K562 (cell line): ENCODE results near the gene DST. TPM values are rescaled to one million over a fixed set of nuclear protein-coding genes. Genes with fewer than 3 reads are reported as not detected.

Experiments used
- BRCA1 ChIP-seq, 2 experiments: fragments of 450-650 bp in 1 of 2; sonication (generic) in 1 of 2; formaldehyde crosslinking in 1 of 2; IDR thresholded peaks; 2 replicates each; pipeline versions ENCODE4 v1.5.0 to v1.6.1; 2017 to 2020; ENCODE audit warnings: mild to moderate bottlenecking in 1 of 2, missing genetic modification reagents in 1 of 2
- BRD9 ChIP-seq: fragments of 450-650 bp; IDR thresholded peaks from 2 replicates; pipeline ENCODE4 v1.6.1; 2018; ENCODE audit warnings: low read depth; ENCODE audit not compliant: partially characterized antibody
- CBX8 ChIP-seq: fragments of 200-600 bp; sonication (generic); IDR thresholded peaks from 2 replicates; pipeline ENCODE4 v1.6.1; 2012; ENCODE audit warnings: borderline replicate concordance, mixed run types, low read depth, mild to moderate bottlenecking, moderate library complexity, mixed read lengths, low read length, control low read depth, inconsistent platforms; ENCODE audit not compliant: poor library complexity, severe bottlenecking; ENCODE audit errors: extremely low read depth
- CCAR2 ChIP-seq: fragments of 200-400 bp; formaldehyde crosslinking; IDR thresholded peaks from 2 replicates; pipeline ENCODE4 v1.6.1; 2017; ENCODE audit warnings: mild to moderate bottlenecking, low read depth, low read length
- EGR1 ChIP-seq: fragments of 450-650 bp; conservative IDR thresholded peaks from 2 replicates; pipeline ENCODE4 v1.6.1; 2017; ENCODE audit warnings: mild to moderate bottlenecking
- FOXK1 ChIP-seq: sonication (generic); formaldehyde crosslinking; IDR thresholded peaks from 2 replicates; pipeline ENCODE4 v1.8.0; 2022; ENCODE audit warnings: missing genetic modification reagents, mild to moderate bottlenecking, borderline replicate concordance
- HLTF ChIP-seq: fragments of 450-650 bp; IDR thresholded peaks from 2 replicates; pipeline ENCODE4 v1.6.1; 2016
- JUND ChIP-seq, 2 experiments: IDR thresholded peaks; 2 replicates in 1 of 2; 3 replicates in 1 of 2; pipeline ENCODE4 v1.6.1; 2011; ENCODE audit warnings: borderline replicate concordance in 2 of 2, low read depth in 2 of 2, low read length in 2 of 2, improper control_type of control experiment in 1 of 2, missing biosample characterization in 1 of 2, missing genetic modification characterization in 1 of 2, missing genetic modification reagents in 1 of 2
- KAT2B ChIP-seq: IDR thresholded peaks from one replicate; pipeline ENCODE4 v1.6.1; 2012; ENCODE audit warnings: low read depth, mild to moderate bottlenecking, control low read depth, inconsistent platforms, low read length, moderate library complexity
- KAT8 ChIP-seq: fragments of 450-650 bp; IDR thresholded peaks from 2 replicates; pipeline ENCODE4 v1.6.1; 2016; ENCODE audit warnings: low read depth, mild to moderate bottlenecking
- KDM2B ChIP-seq: fragments of 250-450 bp; sonication (Bioruptor Pico); IDR thresholded peaks from 2 replicates; pipeline ENCODE4 v1.8.0; 2021; ENCODE audit warnings: mild to moderate bottlenecking, moderate library complexity
- MAFG ChIP-seq: fragments of 450-650 bp; conservative IDR thresholded peaks from 2 replicates; pipeline ENCODE4 v1.6.1; 2016; ENCODE audit warnings: missing genetic modification characterization, missing compliant biosample characterization
- MIER1 ChIP-seq: fragments of 450-650 bp; IDR thresholded peaks from 2 replicates; pipeline ENCODE4 v1.6.1; 2016; ENCODE audit warnings: antibody characterized with exemption, mild to moderate bottlenecking, low read depth
- MLX ChIP-seq, 2 experiments: fragments of 450-650 bp in 1 of 2; sonication (generic) in 1 of 2; formaldehyde crosslinking; conservative IDR thresholded peaks; 2 replicates each; pipeline versions ENCODE4 v1.4.0 to v1.8.1; 2020 to 2022; ENCODE audit warnings: mild to moderate bottlenecking in 1 of 2, missing genetic modification reagents in 1 of 2
- NCOA1 ChIP-seq: fragments of 450-650 bp; IDR thresholded peaks from 2 replicates; pipeline ENCODE4 v1.6.1; 2016; ENCODE audit warnings: low read depth
- NELFE ChIP-seq: IDR thresholded peaks from 2 replicates; pipeline ENCODE4 v1.6.1; 2011; ENCODE audit warnings: mild to moderate bottlenecking; ENCODE audit not compliant: insufficient read depth, insufficient read length
- PTTG1 ChIP-seq: fragments of 450-650 bp; IDR thresholded peaks from 2 replicates; pipeline ENCODE4 v1.6.1; 2016; ENCODE audit warnings: low read depth, mild to moderate bottlenecking, missing genetic modification characterization, missing compliant biosample characterization
- RBM25 ChIP-seq: fragments of 200-400 bp; formaldehyde crosslinking; IDR thresholded peaks from 2 replicates; pipeline ENCODE4 v1.6.1; 2018; ENCODE audit warnings: low read length, low read depth, moderate library complexity; ENCODE audit not compliant: severe bottlenecking
- RBM34 ChIP-seq: fragments of 200-400 bp; formaldehyde crosslinking; IDR thresholded peaks from 2 replicates; pipeline ENCODE4 v1.6.1; 2018; ENCODE audit warnings: low read length, borderline replicate concordance; ENCODE audit not compliant: insufficient read depth
- SUPT5H ChIP-seq: fragments of 450-650 bp; IDR thresholded peaks from 2 replicates; pipeline ENCODE4 v1.6.1; 2016
- TBP ChIP-seq: optimal IDR thresholded peaks from 2 replicates; pipeline ENCODE3; 2011; ENCODE audit warnings: low read depth, low read length, improper control_type of control experiment
- XRCC3 ChIP-seq: fragments of 450-650 bp; IDR thresholded peaks from 2 replicates; pipeline ENCODE4 v1.6.1; 2017; ENCODE audit warnings: mild to moderate bottlenecking, moderate library complexity
- ZNF165 ChIP-seq: fragments of 250-450 bp; sonication (Bioruptor Pico); IDR thresholded peaks from 2 replicates; pipeline ENCODE4 v1.4.0; 2020; ENCODE audit warnings: borderline replicate concordance
- ZNF175 ChIP-seq: fragments of 200-800 bp; sonication (Bioruptor generic); IDR thresholded peaks from 2 replicates; pipeline ENCODE4 v1.6.1; 2016; ENCODE audit warnings: low read depth, mild to moderate bottlenecking, missing genetic modification characterization, missing compliant biosample characterization
- ZNF280A ChIP-seq: fragments of 450-650 bp; IDR thresholded peaks from 2 replicates; pipeline ENCODE4 v1.6.1; 2018; ENCODE audit warnings: mild to moderate bottlenecking, low read depth; ENCODE audit not compliant: partially characterized antibody
- polyA plus RNA-seq, 8 experiments: library from polyadenylated mRNA; depleted of rRNA in 4 of 8; stranded (reverse) in 5 of 8; unstranded in 3 of 8; fragments of >200 nt; fragmentation: Nextera tagmentation in 2 of 8; fragmentation: Illumina TruSeq in 1 of 8; extraction: Ambion mirVana in 2 of 8; extraction: Trizol in 1 of 8; gene quantifications; 2 replicates each; pipeline versions ENCODE4 v1.2.1 to v1.2.3, GENCODE V29; 2011 to 2014; ENCODE audit warnings: inconsistent platforms in 1 of 8, missing spikeins in 1 of 8
- total RNA-seq, 7 experiments: library from RNA; depleted of rRNA in 6 of 7; stranded (reverse); fragments of >200 nt in 6 of 7; fragmentation: Illumina TruSeq in 2 of 7; extraction: Trizol in 2 of 7; gene quantifications; 2 replicates each; pipeline versions ENCODE4 v1.2.1 to v1.2.3, GENCODE V29; 2011 to 2021; ENCODE audit warnings: low replicate concordance in 1 of 7

The DST gene
- total and polyA plus RNA-seq, 9 of the 15 experiments (the other 6 are each of a cell fraction or from before 2014, with no cell fraction given): 5.2 to 21.9 (median 13.3) TPM

DNA sequence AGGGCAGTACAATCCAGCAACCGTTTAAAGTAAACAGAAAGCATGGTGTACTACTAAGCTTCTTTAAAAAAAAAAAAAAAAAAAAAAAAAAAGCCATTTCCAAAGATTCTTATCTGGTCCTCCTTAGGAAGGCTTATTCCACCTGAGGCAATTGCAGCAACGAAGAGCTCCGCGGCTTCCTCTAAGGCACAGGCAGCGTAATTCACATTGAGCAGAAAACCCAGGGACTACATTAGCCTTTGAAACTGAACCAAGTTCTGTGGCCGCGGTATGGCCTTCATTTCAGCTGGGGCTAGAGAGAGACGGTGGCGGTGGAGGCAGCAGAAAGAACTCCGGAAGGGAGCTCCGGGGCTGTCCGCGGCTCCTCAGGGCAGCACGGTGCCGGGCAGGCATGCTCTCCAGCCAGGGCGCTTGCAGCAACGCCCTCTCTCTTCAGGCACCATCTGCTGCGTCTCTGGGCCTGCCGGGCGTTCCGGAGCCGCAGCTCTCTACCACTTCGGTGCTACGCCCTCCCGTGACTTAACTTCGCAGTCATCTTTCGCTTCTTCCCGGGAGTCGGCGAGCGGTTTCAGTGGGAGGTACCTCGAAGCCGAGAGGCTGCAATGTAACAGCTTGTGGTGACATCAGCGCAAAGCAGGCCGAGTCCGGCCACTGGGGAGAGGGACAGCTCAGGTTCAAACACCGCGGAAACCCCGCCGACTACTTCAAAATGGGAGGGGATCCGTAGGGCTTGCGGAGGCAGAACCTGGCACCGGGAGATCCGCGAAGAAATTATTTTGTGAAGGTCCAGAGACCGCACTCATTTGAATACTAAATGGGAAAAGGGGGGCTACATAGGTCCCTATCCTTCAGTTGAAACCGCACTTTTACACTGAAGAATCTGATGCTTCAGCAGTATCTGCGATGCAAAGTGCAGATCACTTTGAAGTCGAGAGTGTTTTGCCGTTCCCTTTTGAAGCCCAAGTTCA, 100.0 kb downstream of the DST start (continued):
- TF ChIP-seq MAFG (tag): peak; percentile 82
- TF ChIP-seq JUND (IDR thresholded peaks at IDR 0.05; ENCODE audit: borderline replicate concordance, low read depth, low read length): peak; percentile 89
- TF ChIP-seq JUND (tag; IDR thresholded peaks at IDR 0.05; ENCODE audit: borderline replicate concordance, low read depth, low read length): peak; percentile 82; the same call in 1 of the 3 replicates
- peak; percentile 2; the same call in 1 of the 2 replicates for TF ChIP-seq EGR1
- TF ChIP-seq KDM2B (CRISPR knock-in tag): no peak
- no peak for TF ChIP-seq RBM25
- TF ChIP-seq MIER1: no peak
- no peak for TF ChIP-seq KAT2B
- no peak for TF ChIP-seq ZNF165 (CRISPR knock-in tag)
- no peak for TF ChIP-seq ZNF280A
- TF ChIP-seq BRCA1 (IDR thresholded peaks at IDR 0.05): no peak
- no peak for TF ChIP-seq BRCA1 (CRISPR knock-in tag; IDR thresholded peaks at IDR 0.05)
- 0 out of 2 replicates have a peak, but pooled peaks have one; percentile 23 for TF ChIP-seq NCOA1
- no peak for TF ChIP-seq NELFE
- peak; percentile 82 for TF ChIP-seq SUPT5H
- no peak for TF ChIP-seq XRCC3
- TF ChIP-seq KAT8: no peak
- no peak for TF ChIP-seq MLX (CRISPR knock-in tag; conservative IDR thresholded peaks at IDR 0.05)
- TF ChIP-seq TBP: peak; percentile 93
- no peak for TF ChIP-seq PTTG1 (tag)
- peak; percentile 8 for TF ChIP-seq BRD9
- TF ChIP-seq FOXK1 (CRISPR knock-in tag): no peak
- TF ChIP-seq HLTF: no peak
- TF ChIP-seq CBX8: no peak
- TF ChIP-seq RBM34: no peak
- no peak for TF ChIP-seq CCAR2
- TF ChIP-seq ZNF175 (CRISPR knock-in tag): no peak
